ENCODE data around the gene PEAK1.

Gene PEAK1

DNA sequence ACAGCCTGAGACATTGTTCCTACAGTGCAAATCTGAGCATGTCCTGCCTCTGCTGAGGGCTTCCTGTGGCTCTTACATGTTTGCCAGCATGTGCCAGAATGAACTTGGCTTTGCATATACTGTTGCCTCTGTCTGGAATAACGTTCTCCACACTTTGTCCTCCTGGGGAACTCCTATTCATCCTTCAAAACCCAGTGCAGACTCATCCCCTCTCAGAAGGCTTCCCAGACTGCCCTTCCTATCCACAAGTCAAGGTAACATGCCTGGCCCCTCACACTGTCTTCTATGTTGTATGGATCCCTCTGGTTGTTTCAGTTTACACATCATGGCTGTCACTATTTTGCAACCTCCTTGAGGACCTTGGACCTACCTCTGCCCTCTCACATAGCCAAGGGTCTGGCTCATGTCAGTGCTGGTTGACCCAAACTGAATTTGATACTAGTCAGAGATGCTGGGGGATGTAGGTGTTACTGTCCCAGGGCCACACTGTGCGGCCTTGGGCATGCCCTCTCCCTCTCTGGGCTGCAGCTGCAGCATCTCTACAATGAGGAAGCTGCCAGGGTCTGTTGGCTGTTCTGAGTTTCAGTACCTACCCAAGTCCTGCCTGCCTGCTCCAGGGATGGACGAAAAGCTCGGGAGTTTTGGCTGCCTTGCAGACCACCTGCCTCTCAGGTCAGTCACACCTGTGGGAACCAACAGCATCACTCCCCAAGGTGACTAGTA lies 320.0 kb downstream of the PEAK1 start:
- H3K9ac ChIP-seq: no peak overlapping the region
- no peaks in the 10 kb centered on the region for H3K27me3 ChIP-seq
- no peak for TF ChIP-seq Cebpa-rat (IDR thresholded peaks at IDR 0.05)
- H3K27ac ChIP-seq: no peak overlapping the region
- peaks cover 5 to 23% (median 13%) of the 10 kb centered on the region in 10 experiments; a peak in 19 of 20 replicates for H3K4me1 ChIP-seq
- H3K4me2 ChIP-seq: no peak overlapping the region
- no peaks in the 10 kb centered on the region for H3K9me3 ChIP-seq (replicated peaks in 1 of 11)
- no peak overlapping the region for H3K4me3 ChIP-seq
- H4K20me1 ChIP-seq: no peaks in the 10 kb centered on the region; a peak in 1 of 22 replicates
- no peaks in the 10 kb centered on the region for H3K36me3 ChIP-seq

DNA sequence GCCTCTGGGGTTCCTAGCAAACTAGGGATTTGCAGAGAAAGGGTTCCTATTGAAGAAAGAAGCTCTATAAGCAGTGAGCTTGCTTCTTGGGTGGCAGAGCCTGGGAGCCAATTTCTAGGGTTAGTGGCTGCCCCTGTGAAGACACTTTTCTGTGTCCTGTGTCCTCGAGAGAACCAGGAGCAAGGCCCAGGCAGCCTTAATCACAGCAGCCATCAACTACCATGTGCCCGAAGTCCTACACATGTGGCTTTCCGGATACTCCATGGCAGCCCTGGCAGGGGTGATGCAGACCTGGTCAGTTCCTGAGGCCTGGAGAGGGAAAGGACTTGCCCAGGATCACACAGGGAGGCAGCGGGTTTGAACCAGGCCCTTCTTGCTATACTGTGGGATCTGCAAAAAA lies 321.3 kb downstream of the PEAK1 start:
- Histone ChIP-seq H4K20me1 (no peaks in the 10 kb centered on the region), H3K9me3 (replicated peaks in 1 of 11) (no peaks in the 10 kb centered on the region), H3K36me3 (no peaks in the 10 kb centered on the region), H3K4me1 (peaks cover under 1 to 13% (median 7%) of the 10 kb centered on the region in 10 experiments; a peak in 15 of 20 replicates), H3K9ac (no peak overlapping the region), H3K4me2 (no peak overlapping the region), H3K4me3 (no peak overlapping the region), H3K27me3 (no peaks in the 10 kb centered on the region), H3K27ac (no peak overlapping the region)
- TF ChIP-seq Cebpa-rat (IDR thresholded peaks at IDR 0.05): no peak

- Histone ChIP-seq H3K9ac (no peak overlapping the region), H3K9me3 (replicated peaks in 1 of 11) (no peaks in the 10 kb centered on the region), H3K4me3 (no peak overlapping the region), H3K4me2 (peak overlapping the region in 8 of 11 experiments; percentile 7 to 56 (median 32); a peak in 8 of 22 replicates), H3K36me3 (no peaks in the 10 kb centered on the region), H3K4me1 (peaks cover 0 to 12% (median 7%) of the 10 kb centered on the region in 10 experiments; a peak in 14 of 20 replicates), H4K20me1 (no peaks in the 10 kb centered on the region), H3K27me3 (no peaks in the 10 kb centered on the region), H3K27ac (0 out of 22 replicates have a peak overlapping the region, but pooled peaks of 1 of the 11 experiments have one; percentile 15)
- TF ChIP-seq Cebpa-rat (IDR thresholded peaks at IDR 0.05): no peak
These were observed 322.0 kb downstream of the PEAK1 start for GRCh38 chr15:77097921-77098320.

GRCh38 chr15:77097248-77097721 lies 322.6 kb downstream of the PEAK1 start:
- H3K9ac ChIP-seq: no peak overlapping the region
- H3K4me1 ChIP-seq: peaks cover 0 to 12% (median 7%) of the 10 kb centered on the region in 10 experiments; a peak in 14 of 20 replicates
- no peak overlapping the region for H3K4me3 ChIP-seq
- H3K27me3 ChIP-seq: no peaks in the 10 kb centered on the region
- H3K27ac ChIP-seq: 0 out of 22 replicates have a peak overlapping the region, but pooled peaks of 1 of the 11 experiments have one; percentile 15
- TF ChIP-seq Cebpa-rat (IDR thresholded peaks at IDR 0.05): no peak
- no peaks in the 10 kb centered on the region for H4K20me1 ChIP-seq
- no peaks in the 10 kb centered on the region for H3K36me3 ChIP-seq
- H3K4me2 ChIP-seq: peak overlapping the region in 9 of 11 experiments; percentile 7 to 56 (median 30); a peak in 9 of 22 replicates
- H3K9me3 ChIP-seq (replicated peaks in 1 of 11): no peaks in the 10 kb centered on the region

DNA sequence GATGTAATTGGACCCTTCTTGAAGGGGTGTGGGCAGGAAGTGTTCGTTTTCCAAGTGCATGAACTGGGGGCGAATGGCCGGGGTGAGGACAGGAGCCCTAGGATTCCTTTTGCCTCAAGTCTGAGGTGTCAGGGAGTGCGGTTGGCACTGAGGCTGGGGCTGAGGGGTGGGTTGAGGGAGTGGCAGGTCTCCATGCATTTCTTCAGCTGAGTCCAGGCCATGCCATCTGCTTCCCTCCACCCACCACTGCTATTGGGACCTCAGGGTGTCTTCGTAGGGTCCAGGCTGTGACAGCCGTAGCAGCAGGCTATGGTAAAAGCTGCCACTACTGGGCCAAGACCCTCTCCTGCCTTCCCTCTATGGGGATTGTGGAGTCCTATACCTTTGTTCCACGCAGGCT lies 323.4 kb downstream of the PEAK1 start:
- Histone ChIP-seq H3K36me3 (no peaks in the 10 kb centered on the region), H3K4me1 (peaks cover 0 to 12% (median 7%) of the 10 kb centered on the region in 10 experiments; a peak in 14 of 20 replicates), H3K9ac (no peak overlapping the region), H3K27ac (no peak overlapping the region), H3K9me3 (replicated peaks in 1 of 11) (no peaks in the 10 kb centered on the region), H3K4me2 (no peak overlapping the region), H3K27me3 (no peaks in the 10 kb centered on the region), H4K20me1 (no peaks in the 10 kb centered on the region), H3K4me3 (no peak overlapping the region)
- TF ChIP-seq Cebpa-rat (IDR thresholded peaks at IDR 0.05): no peak

DNA sequence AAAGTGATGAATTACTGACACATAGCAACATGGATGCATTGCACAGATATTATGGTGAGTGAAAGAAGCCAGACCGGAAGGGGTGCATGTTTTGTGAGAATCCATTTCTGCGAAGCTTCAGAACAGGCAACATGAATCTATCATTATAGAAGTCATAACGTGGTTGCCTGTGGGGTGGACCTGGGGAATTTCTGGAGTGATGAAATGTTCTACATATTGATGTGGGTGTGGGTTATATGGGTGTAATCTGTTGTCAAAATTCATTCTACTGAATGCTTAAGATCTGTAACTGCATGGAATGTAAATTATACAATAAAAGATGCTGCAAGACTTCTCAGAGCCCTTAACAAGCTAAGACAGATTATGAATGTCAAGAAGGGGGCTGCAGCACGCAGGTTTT lies 323.8 kb downstream of the PEAK1 start:
- no peak overlapping the region for H3K4me3 ChIP-seq
- TF ChIP-seq Cebpa-rat (IDR thresholded peaks at IDR 0.05): no peak
- H3K9ac ChIP-seq: no peak overlapping the region
- H3K4me1 ChIP-seq: peaks cover 0 to 12% (median 7%) of the 10 kb centered on the region in 10 experiments; a peak in 14 of 20 replicates
- no peak overlapping the region for H3K4me2 ChIP-seq
- H3K27ac ChIP-seq: no peak overlapping the region
- H4K20me1 ChIP-seq: no peaks in the 10 kb centered on the region
- no peaks in the 10 kb centered on the region for H3K27me3 ChIP-seq
- H3K36me3 ChIP-seq: no peaks in the 10 kb centered on the region
- H3K9me3 ChIP-seq (replicated peaks in 1 of 11): no peaks in the 10 kb centered on the region

DNA sequence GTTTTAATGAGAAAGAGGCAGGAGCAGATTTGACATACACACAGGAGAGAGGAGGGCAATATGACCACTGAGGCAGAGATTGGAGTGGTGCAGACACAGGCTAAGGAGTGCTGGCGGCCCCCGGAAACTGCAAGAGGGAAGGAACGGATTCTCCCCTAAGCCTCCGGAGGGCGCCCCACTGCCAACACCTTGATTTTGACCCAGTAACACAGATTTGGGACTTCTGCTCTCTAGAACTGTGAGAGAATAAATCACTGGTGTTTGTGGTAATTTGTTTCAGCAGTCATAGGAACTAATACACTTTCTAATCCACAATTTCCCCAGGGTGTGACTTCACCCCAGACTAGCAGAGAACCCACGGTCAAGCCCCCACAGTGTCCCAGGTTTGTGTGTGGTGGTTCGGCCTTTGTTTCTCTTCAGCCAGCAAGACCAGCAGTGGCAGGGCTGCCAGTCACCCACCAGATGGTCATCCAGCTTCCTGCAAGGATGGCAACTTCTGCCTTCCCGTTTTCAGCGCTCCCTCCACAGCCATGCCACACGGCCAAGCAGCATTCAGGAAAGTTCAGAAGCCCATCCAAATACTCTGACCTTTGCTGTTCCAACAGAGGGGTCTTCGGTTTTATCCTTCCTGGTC lies 325.4 kb downstream of the PEAK1 start:
- Histone ChIP-seq H3K4me1 (peaks cover 0 to 12% (median 7%) of the 10 kb centered on the region in 10 experiments; a peak in 14 of 20 replicates), H3K27ac (no peak overlapping the region), H3K4me2 (no peak overlapping the region), H3K27me3 (no peaks in the 10 kb centered on the region), H3K36me3 (no peaks in the 10 kb centered on the region), H4K20me1 (no peaks in the 10 kb centered on the region), H3K9ac (no peak overlapping the region), H3K9me3 (replicated peaks in 1 of 11) (no peaks in the 10 kb centered on the region), H3K4me3 (no peak overlapping the region)
- no peak for TF ChIP-seq Cebpa-rat (IDR thresholded peaks at IDR 0.05)

GRCh38 chr15:77093436-77093835 lies 326.5 kb downstream of the PEAK1 start:
- Histone ChIP-seq H3K27ac (no peak overlapping the region), H4K20me1 (no peaks in the 10 kb centered on the region), H3K9me3 (replicated peaks in 1 of 11) (no peaks in the 10 kb centered on the region), H3K4me2 (no peak overlapping the region), H3K4me3 (no peak overlapping the region), H3K36me3 (no peaks in the 10 kb centered on the region), H3K4me1 (peaks cover 0 to 12% (median 7%) of the 10 kb centered on the region in 10 experiments; a peak in 14 of 20 replicates), H3K9ac (no peak overlapping the region), H3K27me3 (no peaks in the 10 kb centered on the region)
- no peak for TF ChIP-seq Cebpa-rat (IDR thresholded peaks at IDR 0.05)

DNA sequence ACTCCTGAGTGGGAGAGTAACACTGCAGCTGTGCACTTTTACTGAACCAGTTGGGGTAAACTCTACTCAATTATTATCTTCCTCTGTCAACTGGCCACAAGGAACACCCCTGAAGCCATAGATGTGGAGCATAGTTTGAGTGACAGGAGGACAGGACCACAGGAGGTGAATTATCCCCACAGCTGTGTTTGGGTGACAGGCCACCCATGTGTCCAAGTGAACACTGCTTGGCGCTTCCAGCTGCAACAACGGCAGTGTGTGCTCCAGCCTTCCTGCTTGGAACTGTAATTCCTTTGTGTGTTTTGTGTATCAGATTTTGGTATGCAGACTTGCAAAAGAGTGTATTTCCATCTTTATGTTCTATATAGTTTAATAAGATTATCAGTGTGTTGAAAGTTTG lies 328.8 kb downstream of the PEAK1 start:
- Histone ChIP-seq H4K20me1 (no peaks in the 10 kb centered on the region), H3K4me3 (no peak overlapping the region), H3K27me3 (no peaks in the 10 kb centered on the region), H3K9ac (no peak overlapping the region), H3K36me3 (no peaks in the 10 kb centered on the region), H3K4me1 (no peaks in the 10 kb centered on the region), H3K9me3 (replicated peaks in 1 of 11) (no peaks in the 10 kb centered on the region), H3K27ac (no peak overlapping the region), H3K4me2 (no peak overlapping the region)
- TF ChIP-seq Cebpa-rat (IDR thresholded peaks at IDR 0.05): no peak
